ENCODE measurements around the gene RHOF.

RHOF gene

DNA sequence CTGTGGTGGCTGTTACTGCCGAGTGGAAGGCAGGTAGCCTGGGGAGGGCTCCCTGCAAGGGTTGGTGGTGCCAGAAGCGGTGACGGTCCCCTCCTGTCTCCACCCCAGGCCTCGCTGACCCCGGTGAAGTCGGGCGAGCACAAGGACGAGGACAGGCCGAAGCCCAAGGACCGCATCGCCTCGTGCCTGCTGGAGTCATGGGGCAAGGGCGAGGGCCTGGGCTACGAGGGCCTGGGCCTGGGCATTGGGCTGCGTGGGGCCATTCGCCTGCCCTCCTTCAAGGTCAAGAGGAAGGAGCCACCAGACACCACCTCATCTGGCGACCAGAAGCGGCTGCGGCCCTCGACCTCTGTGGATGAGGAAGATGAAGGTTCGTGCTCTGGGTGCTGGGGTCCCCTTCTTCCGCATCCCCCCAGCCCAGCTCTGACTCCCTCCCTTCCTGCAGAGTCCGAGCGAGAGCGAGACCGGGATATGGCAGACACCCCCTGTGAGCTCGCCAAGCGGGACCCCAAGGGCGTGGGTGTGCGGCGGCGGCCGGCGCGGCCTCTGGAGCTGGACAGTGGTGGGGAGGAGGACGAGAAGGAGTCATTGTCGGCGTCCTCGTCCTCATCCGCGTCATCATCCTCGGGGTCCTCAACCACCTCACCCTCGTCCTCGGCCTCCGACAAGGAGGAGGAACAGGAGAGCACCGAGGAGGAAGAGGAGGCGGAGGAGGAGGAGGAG lies 23.6 kb upstream of the RHOF start:
- no peak for ATAC-seq

DNA sequence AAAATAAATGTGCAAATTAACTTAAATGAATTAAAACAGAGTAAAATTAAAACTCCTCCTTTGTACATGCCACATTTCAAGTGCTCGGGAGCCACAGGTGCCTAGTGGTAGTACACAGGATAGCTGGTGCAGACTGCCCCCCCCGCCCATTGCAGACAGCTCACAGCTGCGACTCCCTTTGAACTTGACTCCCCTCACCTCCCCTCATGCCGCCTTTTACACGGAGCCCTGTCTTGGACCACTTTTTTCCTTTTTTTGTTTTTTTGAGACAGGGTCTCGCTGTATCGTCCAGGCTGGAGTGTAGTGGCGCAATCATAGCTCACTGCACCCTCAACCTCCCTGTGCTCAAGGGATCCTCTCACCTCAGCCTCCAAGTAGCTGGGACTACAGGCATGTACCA lies 21.8 kb upstream of the RHOF start:
- ATAC-seq: no peak

More for the DNA sequence above, 23.6 kb upstream of the RHOF start:
- TF ChIP-seq, protein P1, sequence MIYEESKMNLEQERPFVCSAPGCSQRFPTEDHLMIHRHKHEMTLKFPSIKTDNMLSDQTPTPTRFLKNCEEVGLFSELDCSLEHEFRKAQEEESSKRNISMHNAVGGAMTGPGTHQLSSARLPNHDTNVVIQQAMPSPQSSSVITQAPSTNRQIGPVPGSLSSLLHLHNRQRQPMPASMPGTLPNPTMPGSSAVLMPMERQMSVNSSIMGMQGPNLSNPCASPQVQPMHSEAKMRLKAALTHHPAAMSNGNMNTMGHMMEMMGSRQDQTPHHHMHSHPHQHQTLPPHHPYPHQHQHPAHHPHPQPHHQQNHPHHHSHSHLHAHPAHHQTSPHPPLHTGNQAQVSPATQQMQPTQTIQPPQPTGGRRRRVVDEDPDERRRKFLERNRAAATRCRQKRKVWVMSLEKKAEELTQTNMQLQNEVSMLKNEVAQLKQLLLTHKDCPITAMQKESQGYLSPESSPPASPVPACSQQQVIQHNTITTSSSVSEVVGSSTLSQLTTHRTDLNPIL (CRISPR knock-in tag; IDR thresholded peaks at IDR 0.05; ENCODE audit: low read depth): no peak
- TF ChIP-seq ISL1 (CRISPR knock-in tag; IDR thresholded peaks at IDR 0.05) (no peak), RARB (CRISPR knock-in tag; IDR thresholded peaks at IDR 0.05) (no peak)

DNA sequence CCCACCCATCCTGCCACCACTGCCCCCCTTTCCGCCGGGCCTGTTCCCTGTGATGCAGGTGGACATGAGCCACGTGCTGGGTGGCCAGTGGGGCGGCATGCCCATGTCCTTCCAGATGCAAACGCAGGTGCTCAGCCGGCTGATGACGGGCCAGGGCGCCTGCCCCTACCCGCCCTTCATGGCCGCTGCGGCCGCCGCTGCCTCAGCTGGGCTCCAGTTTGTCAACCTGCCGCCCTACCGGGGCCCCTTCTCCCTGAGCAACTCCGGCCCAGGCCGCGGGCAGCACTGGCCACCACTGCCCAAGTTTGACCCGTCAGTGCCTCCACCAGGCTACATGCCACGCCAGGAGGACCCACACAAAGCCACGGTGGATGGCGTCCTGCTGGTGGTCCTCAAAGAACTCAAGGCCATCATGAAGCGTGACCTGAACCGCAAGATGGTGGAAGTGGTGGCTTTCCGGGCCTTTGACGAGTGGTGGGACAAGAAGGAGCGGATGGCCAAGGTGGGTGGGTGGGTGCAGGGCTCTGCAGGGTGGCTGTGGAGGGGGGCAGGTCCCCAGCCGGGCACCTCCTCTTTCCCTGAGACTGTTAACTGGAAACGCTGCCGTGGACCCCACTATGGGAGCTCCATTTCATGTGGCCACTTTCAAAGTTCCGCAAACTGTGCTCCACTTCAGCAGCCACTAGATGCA lies 21.1 kb upstream of the RHOF start:
- no peak for ATAC-seq
- TF ChIP-seq BACH2 (CRISPR knock-in tag; IDR thresholded peaks at IDR 0.05; ENCODE audit: borderline replicate concordance) (no peak), SNAI2 (CRISPR knock-in tag; IDR thresholded peaks at IDR 0.05) (no peak), PPARA (CRISPR knock-in tag; IDR thresholded peaks at IDR 0.05; ENCODE audit: borderline replicate concordance) (no peak), ESRRG (CRISPR knock-in tag; IDR thresholded peaks at IDR 0.05) (no peak), ZC3H10 (CRISPR knock-in tag; IDR thresholded peaks at IDR 0.05) (no peak), ZFP3 (CRISPR knock-in tag; IDR thresholded peaks at IDR 0.05) (no peak), TOX (CRISPR knock-in tag; IDR thresholded peaks at IDR 0.05; ENCODE audit: borderline replicate concordance) (no peak), ZNF8 (CRISPR knock-in tag; IDR thresholded peaks at IDR 0.05) (no peak), ARNTL (CRISPR knock-in tag; IDR thresholded peaks at IDR 0.05; ENCODE audit: borderline replicate concordance, low read depth) (no peak), ZNF70 (CRISPR knock-in tag; IDR thresholded peaks at IDR 0.05) (no peak), ZNF565 (CRISPR knock-in tag; conservative IDR thresholded peaks at IDR 0.05; ENCODE audit: low read depth) (no peak), OSR1 (CRISPR knock-in tag; IDR thresholded peaks at IDR 0.05) (no peak), ZFP30 (CRISPR knock-in tag; IDR thresholded peaks at IDR 0.05) (no peak), CSDC2 (CRISPR knock-in tag; IDR thresholded peaks at IDR 0.05) (no peak), GLIS3 (CRISPR knock-in tag; IDR thresholded peaks at IDR 0.05) (no peak), TCF4 (CRISPR knock-in tag; IDR thresholded peaks at IDR 0.05; ENCODE audit: borderline replicate concordance) (no peak)
- TF ChIP-seq, protein P2, sequence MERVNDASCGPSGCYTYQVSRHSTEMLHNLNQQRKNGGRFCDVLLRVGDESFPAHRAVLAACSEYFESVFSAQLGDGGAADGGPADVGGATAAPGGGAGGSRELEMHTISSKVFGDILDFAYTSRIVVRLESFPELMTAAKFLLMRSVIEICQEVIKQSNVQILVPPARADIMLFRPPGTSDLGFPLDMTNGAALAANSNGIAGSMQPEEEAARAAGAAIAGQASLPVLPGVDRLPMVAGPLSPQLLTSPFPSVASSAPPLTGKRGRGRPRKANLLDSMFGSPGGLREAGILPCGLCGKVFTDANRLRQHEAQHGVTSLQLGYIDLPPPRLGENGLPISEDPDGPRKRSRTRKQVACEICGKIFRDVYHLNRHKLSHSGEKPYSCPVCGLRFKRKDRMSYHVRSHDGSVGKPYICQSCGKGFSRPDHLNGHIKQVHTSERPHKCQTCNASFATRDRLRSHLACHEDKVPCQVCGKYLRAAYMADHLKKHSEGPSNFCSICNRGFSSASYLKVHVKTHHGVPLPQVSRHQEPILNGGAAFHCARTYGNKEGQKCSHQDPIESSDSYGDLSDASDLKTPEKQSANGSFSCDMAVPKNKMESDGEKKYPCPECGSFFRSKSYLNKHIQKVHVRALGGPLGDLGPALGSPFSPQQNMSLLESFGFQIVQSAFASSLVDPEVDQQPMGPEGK (CRISPR knock-in tag; IDR thresholded peaks at IDR 0.05; ENCODE audit: borderline replicate concordance): no peak
- TF ChIP-seq, protein P3, sequence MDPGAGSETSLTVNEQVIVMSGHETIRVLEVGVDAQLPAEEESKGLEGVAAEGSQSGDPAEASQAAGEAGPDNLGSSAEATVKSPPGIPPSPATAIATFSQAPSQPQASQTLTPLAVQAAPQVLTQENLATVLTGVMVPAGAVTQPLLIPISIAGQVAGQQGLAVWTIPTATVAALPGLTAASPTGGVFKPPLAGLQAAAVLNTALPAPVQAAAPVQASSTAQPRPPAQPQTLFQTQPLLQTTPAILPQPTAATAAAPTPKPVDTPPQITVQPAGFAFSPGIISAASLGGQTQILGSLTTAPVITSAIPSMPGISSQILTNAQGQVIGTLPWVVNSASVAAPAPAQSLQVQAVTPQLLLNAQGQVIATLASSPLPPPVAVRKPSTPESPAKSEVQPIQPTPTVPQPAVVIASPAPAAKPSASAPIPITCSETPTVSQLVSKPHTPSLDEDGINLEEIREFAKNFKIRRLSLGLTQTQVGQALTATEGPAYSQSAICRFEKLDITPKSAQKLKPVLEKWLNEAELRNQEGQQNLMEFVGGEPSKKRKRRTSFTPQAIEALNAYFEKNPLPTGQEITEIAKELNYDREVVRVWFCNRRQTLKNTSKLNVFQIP (CRISPR knock-in tag; IDR thresholded peaks at IDR 0.05; ENCODE audit: borderline replicate concordance, low read depth): no peak

More for the DNA sequence above, 21.8 kb upstream of the RHOF start:
- TF ChIP-seq ZC3H10 (CRISPR knock-in tag; IDR thresholded peaks at IDR 0.05): no peak
- TF ChIP-seq, protein P1 (CRISPR knock-in tag; IDR thresholded peaks at IDR 0.05; ENCODE audit: low read depth): no peak
- no peak for TF ChIP-seq CSDC2 (CRISPR knock-in tag; IDR thresholded peaks at IDR 0.05)
- TF ChIP-seq ZNF70 (CRISPR knock-in tag; IDR thresholded peaks at IDR 0.05): no peak
- TF ChIP-seq, protein P2 (CRISPR knock-in tag; IDR thresholded peaks at IDR 0.05; ENCODE audit: borderline replicate concordance): no peak
- TF ChIP-seq SNAI2 (CRISPR knock-in tag; IDR thresholded peaks at IDR 0.05): no peak
- TF ChIP-seq RARB (CRISPR knock-in tag; IDR thresholded peaks at IDR 0.05): no peak
- TF ChIP-seq, protein P3 (CRISPR knock-in tag; IDR thresholded peaks at IDR 0.05; ENCODE audit: borderline replicate concordance, low read depth): no peak
- TF ChIP-seq BACH2 (CRISPR knock-in tag; IDR thresholded peaks at IDR 0.05; ENCODE audit: borderline replicate concordance): no peak
- no peak for TF ChIP-seq ZNF8 (CRISPR knock-in tag; IDR thresholded peaks at IDR 0.05)
- no peak for TF ChIP-seq ESRRG (CRISPR knock-in tag; IDR thresholded peaks at IDR 0.05)
- TF ChIP-seq GLIS3 (CRISPR knock-in tag; IDR thresholded peaks at IDR 0.05): no peak
- TF ChIP-seq PPARA (CRISPR knock-in tag; IDR thresholded peaks at IDR 0.05; ENCODE audit: borderline replicate concordance): no peak
- no peak for TF ChIP-seq ARNTL (CRISPR knock-in tag; IDR thresholded peaks at IDR 0.05; ENCODE audit: borderline replicate concordance, low read depth)
- no peak for TF ChIP-seq ZNF565 (CRISPR knock-in tag; conservative IDR thresholded peaks at IDR 0.05; ENCODE audit: low read depth)
- no peak for TF ChIP-seq ZFP30 (CRISPR knock-in tag; IDR thresholded peaks at IDR 0.05)
- no peak for TF ChIP-seq ZFP3 (CRISPR knock-in tag; IDR thresholded peaks at IDR 0.05)

All from SK-N-SH treated with all-trans-retinoic acid at 6 μM for 48 hours (cell line).